Urothelium cell line (cell line): ENCODE measurements around the gene ARHGAP42.

ENCODE experiments used
- DNase-seq: peaks from one replicate; pipeline ENCODE4 v3.0.0; 2011; ENCODE audit warnings: low spot score, mixed read lengths
- FAIRE-seq: peaks from 2 replicates; lab custom pipeline; 2011; peaks lifted over from hg19 to GRCh38; lab: Jason Lieb, UNC

Gene ARHGAP42

GRCh38 chr11:100681064-100681502 lies 6.0 kb upstream of the ARHGAP42 start:
- FAIRE-seq (peak; percentile 53), DNase-seq (peak; percentile 63)

DNA sequence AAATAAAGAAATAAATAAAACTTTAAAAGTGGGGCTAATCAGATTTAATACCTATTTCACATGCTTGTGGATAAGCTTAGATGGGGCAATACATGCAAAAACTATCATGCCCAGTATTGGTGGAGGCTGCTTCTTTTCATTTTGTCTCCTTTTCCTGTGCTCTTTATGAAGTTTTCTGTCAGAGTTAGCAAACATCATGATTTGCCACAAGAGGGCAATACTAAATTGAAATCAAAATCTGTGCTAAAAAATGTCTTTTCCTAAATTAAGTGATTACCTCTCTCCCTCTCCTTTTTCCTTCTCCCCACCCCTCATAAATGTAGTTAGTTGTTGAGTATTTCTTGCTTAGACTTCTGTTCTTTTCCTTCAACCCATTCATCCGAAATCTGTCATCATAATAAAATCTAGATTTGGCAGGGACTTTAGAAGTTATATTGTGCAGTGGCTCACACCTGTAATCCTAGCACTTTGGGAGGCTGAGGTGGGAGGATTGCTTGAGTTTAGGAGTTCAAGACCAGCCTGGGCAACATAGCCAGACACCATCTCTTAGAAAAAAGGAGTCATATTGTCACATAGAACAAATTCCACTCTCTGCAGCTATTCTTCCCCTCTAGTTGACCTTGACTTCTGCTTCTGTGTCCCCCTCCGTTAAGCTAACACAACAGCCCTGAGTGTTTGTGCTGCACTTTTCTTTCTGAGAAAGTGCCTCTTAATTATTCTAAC lies 4.7 kb upstream of the ARHGAP42 start:
- FAIRE-seq (no peak), DNase-seq (peak; percentile 26)

DNA sequence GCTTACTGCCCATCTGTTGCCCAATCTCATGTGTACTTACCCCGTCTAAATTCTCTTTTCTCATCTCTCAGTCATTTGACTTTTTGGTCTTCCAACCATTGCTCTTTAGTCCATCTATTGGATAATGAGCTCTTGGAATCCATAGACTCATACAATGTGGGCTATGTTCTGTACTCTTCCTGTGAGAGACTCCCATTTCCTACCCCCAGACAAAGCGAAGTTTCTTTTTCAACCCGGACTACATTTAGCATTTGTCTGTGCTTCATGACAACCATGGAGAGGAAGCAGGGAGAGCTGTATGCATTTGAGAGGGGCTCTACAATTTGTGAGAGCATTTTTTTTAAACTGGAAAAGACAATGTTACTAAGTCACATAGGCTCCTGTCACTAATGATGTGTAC lies 4.0 kb upstream of the ARHGAP42 start:
- no peak for DNase-seq
- FAIRE-seq, result no peak

GRCh38 chr11:100684101-100685065 lies 2.7 kb upstream of the ARHGAP42 start:
- no peak for DNase-seq
- no peak for FAIRE-seq

DNA sequence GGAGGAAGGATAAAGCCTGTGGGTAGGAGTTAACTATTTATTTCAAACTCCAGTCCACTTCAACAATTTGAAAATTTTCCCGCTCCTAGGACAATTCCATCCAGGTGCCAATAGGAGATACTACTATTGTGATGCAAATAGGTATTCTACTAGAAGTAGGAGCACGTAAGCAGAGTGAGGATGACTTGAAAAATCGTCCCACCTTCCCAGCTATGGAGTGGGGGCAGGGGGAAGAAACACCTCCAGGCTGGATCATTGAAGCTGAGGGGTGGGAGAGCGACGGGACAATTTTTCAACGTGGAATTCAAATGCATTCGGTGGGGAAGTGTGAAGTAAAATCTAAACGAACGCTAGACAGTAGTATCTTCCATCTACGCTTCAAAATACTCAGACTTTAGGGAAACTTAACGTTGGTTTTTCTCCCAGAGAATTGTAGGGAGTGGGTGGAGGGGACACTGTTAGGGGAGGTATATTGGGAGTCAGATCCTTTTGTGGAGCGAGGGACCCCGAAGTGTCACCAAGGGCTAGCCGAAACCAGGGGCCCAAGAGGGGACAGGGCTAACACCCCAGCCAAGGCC lies 523 bp upstream of the ARHGAP42 start:
- FAIRE-seq, result no peak
- DNase-seq, result no peak

GRCh38 chr11:100687630-100688395 lies 725 bp downstream of the ARHGAP42 start:
- FAIRE-seq, result no peak
- peak; percentile 78 for DNase-seq

- FAIRE-seq (no peak), DNase-seq (no peak)
These were observed 2.1 kb downstream of the ARHGAP42 start for GRCh38 chr11:100689141-100689540.

DNA sequence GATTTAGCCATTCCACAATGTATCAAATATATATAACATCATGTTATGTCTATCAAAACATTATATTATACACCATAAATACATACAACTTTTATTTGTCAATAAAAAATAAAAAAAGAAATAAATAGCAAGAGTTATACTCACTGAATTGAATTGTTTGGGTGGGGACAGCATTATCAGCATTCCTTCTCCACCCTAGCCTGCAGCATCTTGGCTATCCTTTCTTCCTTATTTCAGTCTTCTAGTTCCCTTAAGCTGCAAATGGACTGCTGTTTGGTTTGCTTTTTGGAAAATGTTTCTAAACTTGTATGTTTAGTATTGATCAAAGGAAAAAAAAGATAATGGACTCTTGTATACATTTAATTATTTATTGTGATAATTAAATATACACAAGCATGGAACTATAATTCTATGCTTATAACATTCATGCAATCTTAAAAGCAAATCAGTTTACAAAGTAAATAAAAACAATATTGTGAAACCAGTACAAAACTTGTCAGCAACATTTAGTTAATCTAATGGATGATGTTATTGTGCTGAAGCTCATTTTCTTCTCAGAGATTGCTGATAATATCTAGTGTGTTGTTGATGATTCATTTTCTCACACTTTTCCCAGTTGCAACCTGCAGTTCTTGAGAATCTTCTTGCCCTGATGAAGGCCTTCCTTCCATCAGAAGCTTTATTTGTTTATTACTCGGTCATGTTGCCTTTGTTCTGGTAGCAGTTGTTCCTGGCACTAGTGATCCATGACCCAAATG lies 5.0 kb downstream of the ARHGAP42 start:
- no peak for DNase-seq
- FAIRE-seq, result no peak

DNA sequence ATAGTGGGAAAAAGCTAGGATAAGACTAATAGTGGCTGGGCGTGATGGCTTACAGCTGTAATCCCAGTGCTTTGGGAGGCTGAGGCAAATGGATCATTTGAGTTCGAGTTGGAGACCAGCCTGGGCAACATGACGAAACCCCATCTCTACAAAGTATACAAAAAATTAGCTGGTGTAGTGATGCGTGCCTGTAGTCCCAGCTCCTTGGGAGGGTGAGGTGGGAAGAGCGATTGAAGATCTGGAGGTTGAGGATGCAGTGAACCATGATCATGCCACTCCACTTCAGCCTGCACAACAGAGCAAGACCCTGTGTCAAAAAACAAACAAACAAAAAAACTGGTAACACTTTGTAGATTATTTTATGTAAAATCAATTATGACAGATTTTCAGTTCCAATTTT lies 8.8 kb downstream of the ARHGAP42 start:
- FAIRE-seq (no peak), DNase-seq (no peak)

DNA sequence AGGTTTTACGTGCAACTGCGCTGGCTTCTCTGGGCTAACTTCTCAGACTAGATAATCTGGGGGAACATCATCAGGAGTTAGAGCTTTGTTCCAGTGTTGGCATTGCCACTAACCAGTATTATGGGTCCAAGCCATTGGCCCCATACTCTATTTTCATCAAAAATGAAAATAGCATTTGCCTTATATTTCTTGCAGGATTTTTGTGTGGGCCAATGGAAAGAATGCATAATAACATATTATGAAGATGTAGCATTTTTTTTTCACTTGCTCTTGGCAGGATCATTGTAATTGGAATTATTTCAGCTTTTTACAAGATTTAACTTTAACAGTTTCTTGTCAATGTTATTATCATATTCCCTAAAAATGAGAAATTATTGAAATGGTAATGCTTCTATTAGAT lies 16.1 kb downstream of the ARHGAP42 start:
- no peak for DNase-seq
- FAIRE-seq, result no peak

DNA sequence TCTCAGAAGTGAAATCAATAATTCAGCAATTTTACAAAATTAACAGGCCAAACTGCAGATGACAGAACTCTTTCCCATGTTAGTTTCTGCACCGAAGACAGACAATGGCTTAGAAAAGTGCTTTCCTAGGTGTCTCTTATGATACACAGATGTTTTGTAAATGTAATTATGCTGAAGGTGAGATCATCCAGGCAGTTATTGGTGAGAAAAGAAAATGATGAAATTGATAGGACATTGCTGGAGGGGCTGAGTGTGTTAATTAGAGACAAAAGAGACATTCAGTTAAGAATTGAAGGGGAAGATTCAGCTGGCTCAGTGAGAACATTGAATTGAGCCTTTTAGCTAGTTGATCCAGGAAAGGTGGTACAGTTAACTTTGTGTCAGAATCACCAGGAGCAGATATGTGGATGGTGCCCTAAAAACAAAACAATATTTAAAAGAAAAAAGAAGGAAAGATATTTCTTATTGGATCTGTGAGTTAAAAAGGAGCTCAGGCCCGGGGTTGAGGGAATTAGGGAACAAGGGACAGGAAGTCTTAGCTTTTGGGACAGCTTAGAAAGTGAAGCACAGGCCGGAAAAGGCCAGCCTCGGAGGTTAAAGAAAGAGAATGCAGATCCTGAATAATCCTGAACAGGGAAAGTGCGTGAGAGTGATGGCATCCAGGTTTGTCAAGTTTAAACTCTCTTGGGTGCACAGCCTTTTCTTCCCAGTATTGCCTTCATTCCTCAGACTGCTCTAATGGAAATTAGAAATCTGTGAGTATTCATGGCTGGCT lies 16.9 kb downstream of the ARHGAP42 start:
- DNase-seq (no peak), FAIRE-seq (no peak)

GRCh38 chr11:100705447-100705846 lies 18.4 kb downstream of the ARHGAP42 start:
- DNase-seq, result no peak
- FAIRE-seq, result no peak

GRCh38 chr11:100706179-100706578 lies 19.1 kb downstream of the ARHGAP42 start:
- FAIRE-seq (no peak), DNase-seq (no peak)

- FAIRE-seq, result no peak
These were observed 22.3 kb downstream of the ARHGAP42 start for GRCh38 chr11:100709233-100709957.

GRCh38 chr11:100711984-100712383 lies 24.9 kb downstream of the ARHGAP42 start:
- FAIRE-seq, result no peak
- DNase-seq, result no peak

More at GRCh38 chr11:100709233-100709957, 22.3 kb downstream of the ARHGAP42 start:
- DNase-seq, result peak; percentile 23

DNA sequence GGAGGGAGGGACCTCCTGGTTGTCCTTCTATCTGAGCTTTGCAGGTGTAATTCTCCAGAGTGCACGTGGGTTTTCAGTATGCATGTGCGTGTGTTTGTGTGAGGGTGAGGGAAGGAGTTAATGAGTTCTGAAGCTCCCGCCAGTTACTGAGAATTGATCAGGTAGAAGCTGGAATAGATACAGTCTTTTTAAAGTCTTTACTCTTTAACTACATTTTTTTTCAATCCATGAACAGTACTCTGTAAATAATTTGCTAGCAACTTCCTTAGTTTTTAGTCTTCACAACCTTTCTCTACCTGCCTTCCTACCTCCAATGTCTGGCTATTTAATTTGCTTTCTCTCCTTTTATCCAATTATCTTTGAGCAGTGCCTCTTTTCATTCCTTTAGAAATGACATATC lies 25.5 kb downstream of the ARHGAP42 start:
- DNase-seq, result no peak
- FAIRE-seq, result no peak

DNA sequence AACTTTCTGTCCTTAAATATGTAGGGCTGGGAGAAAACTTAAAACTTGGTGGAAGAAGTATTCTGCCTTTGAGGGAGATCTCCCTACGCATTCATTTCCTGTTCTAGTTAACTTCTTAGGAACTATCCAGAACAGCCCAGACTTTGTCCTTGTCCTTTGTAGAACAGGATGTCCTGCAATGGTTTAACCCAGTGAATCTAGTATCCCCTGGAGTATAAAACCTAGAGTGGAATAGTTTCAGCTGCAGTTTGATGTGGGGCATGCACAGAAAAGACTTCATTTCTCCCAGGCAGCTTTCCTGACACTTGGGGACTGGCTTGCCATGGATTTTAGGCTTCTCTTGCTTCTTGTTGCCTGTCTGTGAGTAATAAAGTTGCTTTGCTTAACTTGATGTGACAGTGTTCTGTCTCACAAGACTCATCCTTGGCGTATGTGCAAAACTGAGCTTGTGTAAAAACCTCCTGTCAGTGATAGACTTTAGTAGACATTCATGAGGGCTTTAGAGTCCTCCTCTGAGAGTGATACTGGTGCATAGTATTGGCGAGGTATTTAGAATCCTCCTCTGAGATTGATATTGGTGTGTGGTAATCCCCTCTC lies 28.2 kb downstream of the ARHGAP42 start:
- FAIRE-seq (peak; percentile 50), DNase-seq (no peak)

GRCh38 chr11:100716838-100717237 lies 29.8 kb downstream of the ARHGAP42 start:
- DNase-seq, result no peak
- FAIRE-seq, result no peak
